22Rv1 (cell line): Measurements from ENCODE around the gene SMARCA4.

ENCODE experiments used
- H3K27ac ChIP-seq: fragments of 450-650 bp; 2 replicates; pipeline ENCODE4 v1.5.1; 2017
- ZFX ChIP-seq: fragments of 450-650 bp; IDR thresholded peaks from 2 replicates; pipeline ENCODE4 v1.6.1; 2017; ENCODE audit warnings: antibody characterized with exemption, borderline replicate concordance
- TF ChIP-seq, protein P1 (sequence below): fragments of 450-650 bp; IDR thresholded peaks from 2 replicates; pipeline ENCODE4 v1.5.1; 2017; ENCODE audit warnings: mild to moderate bottlenecking

Gene SMARCA4

DNA sequence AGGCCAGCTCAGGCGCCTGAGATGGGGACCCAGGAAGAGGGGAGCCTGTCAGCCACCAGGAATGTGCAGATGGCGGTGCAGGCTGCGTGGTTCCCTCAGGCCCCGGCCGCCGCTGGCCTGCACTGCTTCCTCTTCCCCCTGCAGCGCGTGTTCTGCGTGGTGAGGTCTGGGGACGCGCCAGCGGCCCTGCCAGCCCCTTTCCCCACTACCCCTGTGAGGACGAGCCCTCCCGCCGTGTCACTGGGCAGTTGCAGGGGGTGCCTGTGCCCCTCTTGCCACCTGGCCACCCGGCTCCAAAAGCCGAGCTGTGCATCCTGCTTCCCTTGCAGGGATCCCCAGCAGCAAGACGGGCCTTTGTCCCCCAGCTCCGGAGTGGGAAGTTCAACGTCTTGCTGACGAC lies 58.4 kb downstream of the SMARCA4 start:
- TF ChIP-seq ZFX, result no peak
- TF ChIP-seq, protein P1, sequence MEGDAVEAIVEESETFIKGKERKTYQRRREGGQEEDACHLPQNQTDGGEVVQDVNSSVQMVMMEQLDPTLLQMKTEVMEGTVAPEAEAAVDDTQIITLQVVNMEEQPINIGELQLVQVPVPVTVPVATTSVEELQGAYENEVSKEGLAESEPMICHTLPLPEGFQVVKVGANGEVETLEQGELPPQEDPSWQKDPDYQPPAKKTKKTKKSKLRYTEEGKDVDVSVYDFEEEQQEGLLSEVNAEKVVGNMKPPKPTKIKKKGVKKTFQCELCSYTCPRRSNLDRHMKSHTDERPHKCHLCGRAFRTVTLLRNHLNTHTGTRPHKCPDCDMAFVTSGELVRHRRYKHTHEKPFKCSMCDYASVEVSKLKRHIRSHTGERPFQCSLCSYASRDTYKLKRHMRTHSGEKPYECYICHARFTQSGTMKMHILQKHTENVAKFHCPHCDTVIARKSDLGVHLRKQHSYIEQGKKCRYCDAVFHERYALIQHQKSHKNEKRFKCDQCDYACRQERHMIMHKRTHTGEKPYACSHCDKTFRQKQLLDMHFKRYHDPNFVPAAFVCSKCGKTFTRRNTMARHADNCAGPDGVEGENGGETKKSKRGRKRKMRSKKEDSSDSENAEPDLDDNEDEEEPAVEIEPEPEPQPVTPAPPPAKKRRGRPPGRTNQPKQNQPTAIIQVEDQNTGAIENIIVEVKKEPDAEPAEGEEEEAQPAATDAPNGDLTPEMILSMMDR, result no peak
- H3K27ac ChIP-seq, result no peak overlapping the region

DNA sequence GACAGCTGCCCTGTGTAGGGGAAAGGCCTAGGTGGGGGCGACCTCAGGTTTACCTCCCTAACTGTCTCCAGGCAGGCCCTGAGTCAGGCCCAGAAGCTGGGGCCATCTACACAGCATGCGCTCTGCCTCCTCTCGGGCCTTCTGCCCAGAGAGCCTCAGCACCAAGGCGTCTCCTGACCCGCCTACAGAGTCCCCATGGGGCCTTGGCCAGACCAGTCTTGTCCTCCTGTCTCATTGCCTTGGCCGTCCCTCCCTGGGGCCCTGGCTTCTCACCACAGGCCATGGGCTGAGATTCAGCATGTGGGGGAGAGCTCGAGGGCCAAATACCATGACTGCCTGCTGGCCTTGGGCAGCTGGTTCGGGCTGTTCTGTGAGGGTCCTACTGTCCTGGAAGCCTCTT lies 59.0 kb downstream of the SMARCA4 start:
- TF ChIP-seq, protein P1, result no peak
- TF ChIP-seq ZFX, result no peak
- H3K27ac ChIP-seq, result no peak overlapping the region

DNA sequence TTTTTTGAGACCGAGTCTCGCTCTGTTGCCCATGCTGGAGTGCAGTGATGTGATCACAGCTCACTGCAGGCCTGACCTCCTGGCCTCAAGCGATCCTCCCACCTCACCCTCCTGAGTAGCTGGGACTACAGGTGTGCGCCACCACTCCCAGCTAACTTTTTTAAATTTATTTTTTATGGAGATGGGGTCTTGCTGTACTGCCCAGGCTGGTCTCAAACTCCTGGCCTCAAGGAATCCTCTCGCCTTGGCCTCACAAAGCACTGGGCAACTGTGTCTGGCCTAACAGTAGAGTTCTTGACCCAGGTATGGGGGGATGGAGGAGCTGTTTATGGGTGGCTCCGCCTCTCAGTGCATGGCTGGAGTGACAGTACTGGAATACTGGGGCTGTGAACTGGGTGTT lies 59.6 kb downstream of the SMARCA4 start:
- no peak for TF ChIP-seq ZFX
- TF ChIP-seq, protein P1, result no peak
- no peak overlapping the region for H3K27ac ChIP-seq

DNA sequence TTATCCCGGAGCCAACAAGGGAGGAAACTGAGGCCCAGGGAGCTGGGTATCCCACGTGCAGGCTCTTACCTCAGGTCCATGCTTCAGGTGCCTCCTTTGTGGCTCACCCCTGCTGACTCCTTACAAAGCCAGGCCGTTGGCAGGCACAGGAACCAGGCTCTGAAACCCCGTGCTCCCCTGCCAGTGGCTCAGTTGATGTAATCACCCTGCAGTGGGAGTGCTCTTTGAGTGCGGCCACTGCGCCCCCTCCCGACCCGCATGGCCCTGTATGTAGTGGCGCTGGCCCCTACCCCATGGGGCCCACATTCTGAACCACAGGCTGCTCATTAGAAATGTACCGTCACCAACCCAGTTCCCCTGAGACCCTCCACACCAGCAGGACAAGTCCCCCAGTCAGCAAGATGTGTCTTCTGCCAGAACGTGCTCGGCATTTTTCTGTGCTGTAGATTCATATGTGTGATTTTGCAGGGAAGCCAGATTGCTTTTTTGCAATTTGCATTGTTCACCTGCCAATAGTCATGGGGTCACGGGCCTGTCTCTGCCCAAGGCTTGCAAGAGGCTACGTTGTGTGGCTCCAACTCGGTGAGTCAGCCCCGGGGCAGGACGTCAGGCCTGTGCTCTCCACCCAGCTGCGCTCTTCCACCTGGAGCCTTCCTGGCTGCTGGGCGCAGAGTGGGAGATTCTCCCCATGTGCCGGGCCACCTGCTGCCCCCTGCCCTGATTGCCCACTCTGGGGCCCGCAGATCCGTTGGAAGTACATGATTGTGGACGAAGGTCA lies 60.3 kb downstream of the SMARCA4 start:
- TF ChIP-seq, protein P1, result no peak
- TF ChIP-seq ZFX, result no peak
- H3K27ac ChIP-seq, result no peak overlapping the region

DNA sequence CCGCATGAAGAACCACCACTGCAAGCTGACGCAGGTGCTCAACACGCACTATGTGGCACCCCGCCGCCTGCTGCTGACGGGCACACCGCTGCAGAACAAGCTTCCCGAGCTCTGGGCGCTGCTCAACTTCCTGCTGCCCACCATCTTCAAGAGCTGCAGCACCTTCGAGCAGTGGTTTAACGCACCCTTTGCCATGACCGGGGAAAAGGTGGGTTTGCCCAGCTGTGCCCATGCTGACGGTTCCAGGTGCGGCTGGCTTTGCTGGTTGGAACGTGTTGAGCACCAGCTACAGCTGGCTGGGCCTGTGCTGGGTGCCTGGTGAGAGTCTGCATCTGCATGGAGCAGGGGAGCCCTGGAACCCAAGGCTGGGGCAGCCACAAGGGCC lies 60.9 kb downstream of the SMARCA4 start:
- no peak overlapping the region for H3K27ac ChIP-seq
- TF ChIP-seq, protein P1, result no peak
- TF ChIP-seq ZFX, result no peak

DNA sequence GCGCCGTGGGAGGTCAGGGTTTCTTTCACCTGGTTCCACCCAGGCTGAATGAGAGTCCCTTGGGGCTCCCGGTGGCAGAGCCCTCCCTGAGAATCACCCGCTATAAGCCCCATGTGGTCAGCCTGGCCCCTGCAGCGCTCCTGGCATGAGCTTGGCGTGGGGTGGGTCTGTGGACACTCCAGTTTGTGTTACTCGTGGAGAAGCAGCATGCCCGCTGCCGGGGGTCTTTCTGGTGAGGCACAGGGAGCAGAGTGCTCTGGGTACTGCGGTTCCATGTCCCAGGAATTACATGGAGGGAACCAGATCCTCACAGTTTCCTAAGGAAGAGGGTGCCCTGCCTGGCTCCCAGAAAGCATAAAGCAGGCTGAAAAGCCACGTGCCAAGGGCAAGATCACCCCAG lies 62.2 kb downstream of the SMARCA4 start:
- H3K27ac ChIP-seq, result no peak overlapping the region
- TF ChIP-seq, protein P1, result no peak
- TF ChIP-seq ZFX, result no peak

DNA sequence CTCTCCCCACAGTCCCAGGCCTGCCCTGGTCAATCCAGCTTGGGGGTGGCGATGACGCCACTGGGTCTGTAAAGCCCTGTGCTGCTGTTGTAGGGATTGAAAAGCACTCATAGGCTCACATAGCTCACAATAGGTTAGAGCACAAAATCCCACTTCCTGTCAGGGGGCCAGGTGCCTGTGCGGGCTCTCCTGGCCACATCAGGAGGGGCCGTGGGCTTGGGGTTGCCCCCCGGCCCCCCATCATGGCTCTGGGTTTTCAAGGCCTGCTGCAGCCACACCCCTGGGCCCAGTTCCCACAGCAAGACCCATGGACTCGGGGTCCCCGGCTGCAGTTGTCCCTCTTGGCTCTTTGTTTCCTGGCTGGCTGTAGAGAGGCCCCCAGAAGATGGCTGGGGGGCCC lies 62.9 kb downstream of the SMARCA4 start:
- H3K27ac ChIP-seq, result no peak overlapping the region
- TF ChIP-seq, protein P1, result no peak
- TF ChIP-seq ZFX, result no peak
